Activated CD8-positive, alpha-beta T cell treated with anti-CD3 and anti-CD28 coated beads for 36 hours (primary cell): ENCODE measurements around the gene ARF4. TPM values are rescaled to one million over a fixed set of nuclear protein-coding genes. Genes with fewer than 3 reads are reported as not detected.

Experiments used
- ATAC-seq: fragments of 200-7000 bp; cut with Tn5 transposase; one replicate; pipeline ENCODE4 v1.10.0; 2021; ENCODE audit warnings: mild to moderate bottlenecking, moderate library complexity
- CTCF ChIA-PET: fragments of 350-600 bp; sonication (Branson Sonifier 250); formaldehyde crosslinking; loops from one replicate; lab custom pipeline; 2021; ENCODE audit warnings: antibody characterized with exemption; lab: Charles Lee
- POLR2A ChIA-PET: fragments of 350-600 bp; sonication (Branson Sonifier 250); formaldehyde crosslinking; loops from one replicate; lab custom pipeline; 2021; ENCODE audit warnings: antibody characterized with exemption; lab: Charles Lee
- DNase-seq: peaks from one replicate; pipeline ENCODE4 v3.0.0-alpha.2; 2020
- H3K27ac Mint-ChIP-seq: one replicate; pipeline ENCODE4 v1.8.0; 2021; ENCODE audit warnings: mild to moderate bottlenecking, mixed read lengths
- H3K27me3 Mint-ChIP-seq: one replicate; pipeline ENCODE4 v1.8.0; 2021; ENCODE audit warnings: mixed read lengths
- H3K36me3 Mint-ChIP-seq: one replicate; pipeline ENCODE4 v1.8.0; 2021; ENCODE audit warnings: low read depth, mixed read lengths
- H3K4me1 Mint-ChIP-seq: one replicate; pipeline ENCODE4 v1.8.0; 2021; ENCODE audit warnings: low read depth, mixed read lengths
- H3K4me3 Mint-ChIP-seq: one replicate; pipeline ENCODE4 v1.8.0; 2021; ENCODE audit warnings: mild to moderate bottlenecking, moderate library complexity, mixed read lengths
- H3K9me3 Mint-ChIP-seq: one replicate; pipeline ENCODE4 v1.8.0; 2021; ENCODE audit warnings: mixed read lengths
- intact Hi-C: fragments of 100-400 bp; cut with micrococcal nuclease; formaldehyde crosslinking; loops from one replicate; pipeline ENCODE4 v1.10.0; 2022
- total RNA-seq, 2 experiments: library from RNA; stranded (reverse); gene quantifications; one replicate each; pipeline ENCODE4 v1.2.3, GENCODE V29; 2021
- TF ChIP-seq, protein P1 (sequence below): fragments of 200-600 bp; IDR thresholded peaks from one replicate; pipeline ENCODE4 v1.8.0; 2022; ENCODE audit warnings: antibody characterized with exemption, mild to moderate bottlenecking

Gene ARF4
- total RNA-seq, 2 experiments from 2014 or later: 52.0 to 55.2 TPM

DNA sequence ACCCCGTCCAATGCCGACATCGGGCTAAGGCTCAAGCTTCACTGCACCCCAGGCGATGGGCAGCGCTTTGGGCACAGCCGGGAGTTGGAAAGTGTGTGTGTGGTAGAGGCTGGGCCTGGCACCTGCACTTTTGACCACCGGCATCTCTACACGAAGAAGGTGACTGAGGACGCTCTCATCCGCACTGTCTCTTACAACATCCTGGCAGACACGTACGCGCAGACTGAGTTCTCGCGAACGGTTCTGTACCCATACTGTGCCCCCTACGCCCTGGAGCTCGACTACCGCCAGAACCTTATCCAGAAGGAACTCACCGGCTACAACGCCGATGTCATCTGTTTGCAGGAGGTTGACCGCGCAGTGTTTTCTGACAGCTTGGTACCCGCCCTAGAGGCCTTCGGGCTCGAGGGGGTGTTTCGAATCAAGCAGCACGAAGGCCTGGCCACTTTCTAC lies 40.0 kb downstream of the ARF4 start:
- ChIA-PET POLR2A (interaction anchor here (0.6 to 4.3 kb wide), 11 partner anchors 9 to 197 kb away, joined by 3 to 47 read pairs (median 3); partner anchors contain the start of gene ARF4), CTCF (interaction anchor here (1.3 to 4.3 kb wide), 5 partner anchors 11 to 451 kb away, joined by 3 to 14 read pairs (median 7); no protein-coding TSS in a partner anchor)
- ATAC-seq (peak; percentile 66), DNase-seq (peak; percentile 70)
- TF ChIP-seq, protein P1, sequence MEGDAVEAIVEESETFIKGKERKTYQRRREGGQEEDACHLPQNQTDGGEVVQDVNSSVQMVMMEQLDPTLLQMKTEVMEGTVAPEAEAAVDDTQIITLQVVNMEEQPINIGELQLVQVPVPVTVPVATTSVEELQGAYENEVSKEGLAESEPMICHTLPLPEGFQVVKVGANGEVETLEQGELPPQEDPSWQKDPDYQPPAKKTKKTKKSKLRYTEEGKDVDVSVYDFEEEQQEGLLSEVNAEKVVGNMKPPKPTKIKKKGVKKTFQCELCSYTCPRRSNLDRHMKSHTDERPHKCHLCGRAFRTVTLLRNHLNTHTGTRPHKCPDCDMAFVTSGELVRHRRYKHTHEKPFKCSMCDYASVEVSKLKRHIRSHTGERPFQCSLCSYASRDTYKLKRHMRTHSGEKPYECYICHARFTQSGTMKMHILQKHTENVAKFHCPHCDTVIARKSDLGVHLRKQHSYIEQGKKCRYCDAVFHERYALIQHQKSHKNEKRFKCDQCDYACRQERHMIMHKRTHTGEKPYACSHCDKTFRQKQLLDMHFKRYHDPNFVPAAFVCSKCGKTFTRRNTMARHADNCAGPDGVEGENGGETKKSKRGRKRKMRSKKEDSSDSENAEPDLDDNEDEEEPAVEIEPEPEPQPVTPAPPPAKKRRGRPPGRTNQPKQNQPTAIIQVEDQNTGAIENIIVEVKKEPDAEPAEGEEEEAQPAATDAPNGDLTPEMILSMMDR: no peak
- Mint-ChIP-seq H3K4me1 (peaks cover 31% of the 10 kb centered on the region), H3K9me3 (no peaks in the 10 kb centered on the region), H3K27me3 (no peaks in the 10 kb centered on the region), H3K27ac (peak overlapping the region; percentile 99), H3K36me3 (peaks cover 36% of the 10 kb centered on the region), H3K4me3 (peak overlapping the region; percentile 99)
- intact Hi-C loops: loop anchor here (5.0 kb wide), 1 partner anchor 40 kb away; the partner anchor contains the start of gene ARF4

- Mint-ChIP-seq H3K27ac (peak overlapping the region; percentile 99), H3K9me3 (no peaks in the 10 kb centered on the region), H3K4me3 (peak overlapping the region; percentile 99), H3K4me1 (peaks cover 29% of the 10 kb centered on the region), H3K27me3 (no peaks in the 10 kb centered on the region), H3K36me3 (peaks cover 36% of the 10 kb centered on the region)
- TF ChIP-seq, protein P1: no peak
- peak; percentile 47 for DNase-seq
- ChIA-PET CTCF (interaction anchor here (1.0 to 4.3 kb wide), 6 partner anchors 11 to 451 kb away, joined by 3 to 14 read pairs (median 6); no protein-coding TSS in a partner anchor), POLR2A (interaction anchor here (0.6 to 4.3 kb wide), 13 partner anchors 9 to 478 kb away, joined by 3 to 47 read pairs (median 3); partner anchors contain the start of gene ARF4)
- intact Hi-C loops: loop anchor here (5.0 kb wide), 1 partner anchor 41 kb away; the partner anchor contains the start of gene ARF4
- peak; percentile 32 for ATAC-seq
Observed at GRCh38 chr3:57556459-57557084, 40.6 kb downstream of the ARF4 start.

- POLR2A ChIA-PET: interaction anchor here (0.6 to 4.3 kb wide), 15 partner anchors 10 to 478 kb away, joined by 3 to 47 read pairs (median 3); partner anchors contain the start of gene ARF4
- Mint-ChIP-seq H3K9me3 (no peaks in the 10 kb centered on the region), H3K4me1 (peaks cover 24% of the 10 kb centered on the region), H3K36me3 (peaks cover 34% of the 10 kb centered on the region), H3K27me3 (no peaks in the 10 kb centered on the region), H3K27ac (peak within 1 kb of the TSS; percentile 99), H3K4me3 (peak within 1 kb of the TSS; percentile 99)
- TF ChIP-seq, protein P1: no peak
- intact Hi-C loops: loop anchor here (5.0 kb wide), 1 partner anchor 41 kb away; the partner anchor contains the start of gene ARF4
- ATAC-seq: peak; percentile 80
- CTCF ChIA-PET: interaction anchor here (1.0 to 4.3 kb wide), 6 partner anchors 11 to 450 kb away, joined by 3 to 14 read pairs (median 5); no protein-coding TSS in a partner anchor
- DNase-seq: peak; percentile 91
Observed at GRCh38 chr3:57555738-57556458, 41.2 kb downstream of the ARF4 start, which contains the start of gene PDE12. Gene PDE12 (plus strand): TSS chr3:57556274. CDS start chr3:57556380, 106 bp downstream.

DNA sequence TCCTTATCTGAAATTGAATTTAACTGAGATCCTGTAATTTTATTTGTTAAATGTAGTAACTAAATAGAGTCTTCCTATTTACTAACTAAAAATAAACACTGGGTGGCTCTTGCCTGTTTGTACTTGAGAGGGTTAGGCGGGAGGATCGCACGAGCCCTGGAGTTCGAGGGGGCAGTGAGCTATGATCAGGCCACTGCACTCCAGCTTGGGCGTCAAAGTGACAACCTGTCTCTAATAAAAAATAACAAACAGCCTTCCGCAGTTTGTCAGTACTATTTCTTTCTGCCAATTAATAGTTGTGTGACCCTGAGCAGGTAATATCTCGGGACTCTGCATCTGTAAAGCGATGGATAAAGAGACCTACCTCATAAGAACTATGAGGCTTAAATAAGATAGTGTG lies 41.8 kb downstream of the ARF4 start:
- ATAC-seq (no peak), DNase-seq (peak; percentile 8)
- no peaks in the 10 kb centered on the region for H3K9me3 Mint-ChIP-seq
- POLR2A ChIA-PET: interaction anchor here (0.9 to 4.3 kb wide), 6 partner anchors 31 to 273 kb away, joined by 3 to 47 read pairs (median 4); partner anchors contain the start of gene ARF4
- H3K4me1 Mint-ChIP-seq: peaks cover 19% of the 10 kb centered on the region
- peak overlapping the region; percentile 99 for H3K27ac Mint-ChIP-seq
- no peaks in the 10 kb centered on the region for H3K27me3 Mint-ChIP-seq
- peaks cover 29% of the 10 kb centered on the region for H3K36me3 Mint-ChIP-seq
- peak overlapping the region; percentile 99 for H3K4me3 Mint-ChIP-seq
- intact Hi-C loops: loop anchor here (5.0 kb wide), 1 partner anchor 42 kb away; the partner anchor contains the start of gene ARF4
- TF ChIP-seq, protein P1: no peak
- CTCF ChIA-PET: interaction anchor here (1.3 to 4.3 kb wide), 2 partner anchors 11 to 157 kb away, joined by 3 to 14 read pairs; no protein-coding TSS in a partner anchor
